Activated T-helper 1 cell treated with anti-CD3 and anti-CD28 coated beads, Interleukin-2, amount 50 U/mL, for 16 hours (primary cell): ENCODE results near the gene DCAF5.
"Not testable (repeated sequence)": the region's sequence is repeated elsewhere in the genome, so short reads cannot be mapped to it uniquely, and the experiment has no call there.

ENCODE experiments used
- DNase-seq, 2 donors: peaks; one replicate each; pipeline ENCODE4 v3.0.0-alpha.2; 2020; ENCODE audit warnings: low read depth in 1 of 2, low spot score in 1 of 2

The DCAF5 gene, protein sequence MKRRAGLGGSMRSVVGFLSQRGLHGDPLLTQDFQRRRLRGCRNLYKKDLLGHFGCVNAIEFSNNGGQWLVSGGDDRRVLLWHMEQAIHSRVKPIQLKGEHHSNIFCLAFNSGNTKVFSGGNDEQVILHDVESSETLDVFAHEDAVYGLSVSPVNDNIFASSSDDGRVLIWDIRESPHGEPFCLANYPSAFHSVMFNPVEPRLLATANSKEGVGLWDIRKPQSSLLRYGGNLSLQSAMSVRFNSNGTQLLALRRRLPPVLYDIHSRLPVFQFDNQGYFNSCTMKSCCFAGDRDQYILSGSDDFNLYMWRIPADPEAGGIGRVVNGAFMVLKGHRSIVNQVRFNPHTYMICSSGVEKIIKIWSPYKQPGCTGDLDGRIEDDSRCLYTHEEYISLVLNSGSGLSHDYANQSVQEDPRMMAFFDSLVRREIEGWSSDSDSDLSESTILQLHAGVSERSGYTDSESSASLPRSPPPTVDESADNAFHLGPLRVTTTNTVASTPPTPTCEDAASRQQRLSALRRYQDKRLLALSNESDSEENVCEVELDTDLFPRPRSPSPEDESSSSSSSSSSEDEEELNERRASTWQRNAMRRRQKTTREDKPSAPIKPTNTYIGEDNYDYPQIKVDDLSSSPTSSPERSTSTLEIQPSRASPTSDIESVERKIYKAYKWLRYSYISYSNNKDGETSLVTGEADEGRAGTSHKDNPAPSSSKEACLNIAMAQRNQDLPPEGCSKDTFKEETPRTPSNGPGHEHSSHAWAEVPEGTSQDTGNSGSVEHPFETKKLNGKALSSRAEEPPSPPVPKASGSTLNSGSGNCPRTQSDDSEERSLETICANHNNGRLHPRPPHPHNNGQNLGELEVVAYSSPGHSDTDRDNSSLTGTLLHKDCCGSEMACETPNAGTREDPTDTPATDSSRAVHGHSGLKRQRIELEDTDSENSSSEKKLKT

DNA sequence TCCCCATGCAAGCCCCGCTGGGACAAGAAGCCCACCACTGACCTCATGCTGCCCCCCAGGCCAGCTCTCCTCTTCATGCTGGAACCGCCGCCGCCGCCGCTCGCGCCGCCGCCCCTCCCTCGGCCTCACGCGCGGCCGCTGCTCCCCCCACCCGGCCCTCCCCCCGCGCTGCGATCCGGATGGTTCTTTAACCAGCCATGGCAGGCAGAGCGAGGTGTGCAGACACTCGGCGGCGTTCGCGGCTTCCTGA, at the start of gene DCAF5:
TSS of gene DCAF5 (minus strand) at position 218 of the 250 bp plus-strand sequence. CDS start at position 77, 141 bp downstream.
- peak; percentile 87 to 88 for DNase-seq

DNA sequence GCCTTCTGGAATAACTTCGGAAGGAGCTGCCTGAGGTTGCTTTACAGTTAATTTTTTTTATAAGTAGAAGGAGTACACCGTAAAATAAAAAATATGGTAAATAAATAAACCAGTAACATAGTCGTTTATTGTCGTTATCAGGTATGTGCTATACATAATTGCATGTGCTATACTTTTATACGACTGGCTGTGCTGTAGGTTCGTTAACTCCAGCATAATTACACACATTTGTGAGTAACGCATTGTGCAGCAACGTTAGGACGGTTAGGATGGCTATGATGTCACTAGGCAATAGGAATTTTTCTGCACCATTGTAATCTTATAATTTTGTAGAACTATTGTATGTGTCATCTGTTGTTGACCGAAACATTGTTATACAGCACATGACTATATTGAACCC, 46.9 kb upstream of the DCAF5 start:
- DNase-seq = no peak

DNA sequence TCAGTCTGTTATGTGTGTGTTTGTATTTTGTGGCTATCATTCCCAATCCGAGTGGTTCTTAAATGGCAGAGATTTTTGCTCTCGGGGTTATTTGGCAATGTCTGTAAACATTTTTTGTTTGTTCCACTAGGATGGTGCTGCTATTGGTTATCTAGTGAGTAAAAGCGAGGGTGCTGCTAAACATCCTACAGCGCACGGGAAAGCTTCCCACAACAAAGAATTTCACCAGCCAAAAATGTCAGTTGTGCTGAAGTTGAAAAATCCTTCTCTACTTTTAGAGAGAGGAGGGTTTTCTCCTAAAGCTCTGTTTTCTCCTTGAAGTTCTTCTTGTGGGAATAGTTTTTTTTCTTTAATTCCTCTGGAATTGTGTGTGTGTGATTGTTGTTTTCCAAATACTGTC, 40.8 kb upstream of the DCAF5 start:
- DNase-seq = no peak

DNA sequence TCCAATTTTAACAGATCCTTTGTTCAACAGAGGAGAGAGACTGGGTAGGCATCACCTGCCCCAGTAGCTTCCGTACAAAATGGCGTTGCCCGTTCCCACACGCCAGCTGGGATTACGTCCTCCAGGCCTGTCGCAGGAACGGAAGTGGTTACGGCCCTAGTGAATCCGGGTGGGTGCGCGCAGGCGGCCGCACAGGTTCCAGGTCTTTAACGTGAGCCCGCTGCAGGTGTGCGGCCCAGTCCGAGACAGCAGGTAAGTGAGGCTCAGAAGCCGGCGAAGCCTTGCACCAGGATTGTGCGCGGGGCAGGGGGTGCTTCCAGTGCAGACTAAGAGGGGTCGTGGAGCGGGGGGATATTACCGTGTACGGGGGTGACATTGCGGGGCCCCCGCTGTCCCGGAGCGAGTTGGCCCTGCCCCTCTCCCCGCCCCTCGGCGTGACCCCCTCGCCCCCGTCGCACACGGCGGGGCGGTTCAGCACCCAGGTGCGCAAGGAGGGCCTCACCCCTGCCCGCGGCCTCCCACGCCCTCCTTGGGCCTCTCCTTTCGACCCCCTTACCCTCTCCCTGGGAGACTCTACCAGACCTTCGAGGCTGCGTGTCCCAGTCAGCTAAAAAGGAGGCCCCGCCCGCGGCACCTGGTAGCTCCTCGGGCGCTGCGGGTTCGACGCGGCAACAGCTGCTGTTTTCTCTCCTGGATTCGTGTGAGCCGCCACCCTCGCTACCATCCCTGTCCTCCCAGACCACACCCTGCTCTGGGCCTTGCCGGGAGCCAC, 38.6 kb upstream of the DCAF5 start, which contains the start of gene EXD2:
TSS of gene EXD2 (plus strand) at position 159 of the 772 bp plus-strand sequence. CDS start 17,973 bp downstream, outside the sequence.
- peak; percentile 46 to 49 for DNase-seq

DNA sequence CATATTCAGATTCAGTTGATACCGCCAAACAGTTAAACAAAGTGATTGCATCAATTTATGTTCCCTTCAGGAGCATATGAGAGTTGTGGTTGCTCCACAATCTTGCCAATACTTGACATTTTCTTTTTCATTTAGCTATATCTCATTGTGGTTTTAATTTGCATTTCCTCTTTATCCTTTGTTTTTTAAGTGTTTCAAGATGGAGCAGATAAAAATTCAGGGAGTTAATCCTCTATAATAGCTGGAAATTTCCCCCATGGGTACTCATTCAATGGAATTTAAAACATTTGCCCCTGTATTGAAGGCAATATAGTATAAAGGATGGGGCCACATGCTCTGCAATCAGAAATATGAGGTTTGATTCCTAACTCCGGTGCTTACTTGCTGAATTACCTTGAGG, 37.3 kb upstream of the DCAF5 start:
- no peak for DNase-seq

DNA sequence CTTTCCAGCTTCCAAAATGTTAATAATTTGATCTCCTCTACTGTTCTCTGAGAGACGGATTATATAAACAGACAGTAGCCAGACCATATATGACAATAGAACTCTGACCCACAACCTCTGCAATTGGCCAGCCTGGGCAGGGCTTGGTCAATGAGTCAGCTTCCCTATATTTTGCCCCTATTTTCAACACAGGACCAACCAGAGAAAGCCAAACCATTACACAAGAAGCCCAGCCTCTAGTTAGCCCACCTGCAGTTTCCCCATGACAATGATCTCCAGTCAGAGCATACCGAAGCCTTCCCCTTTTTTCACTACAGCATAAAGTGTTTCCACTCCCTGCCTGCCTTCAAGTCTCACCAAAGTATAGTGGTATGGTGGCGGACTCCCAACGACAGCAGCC, 30.8 kb upstream of the DCAF5 start:
- DNase-seq = no peak

DNA sequence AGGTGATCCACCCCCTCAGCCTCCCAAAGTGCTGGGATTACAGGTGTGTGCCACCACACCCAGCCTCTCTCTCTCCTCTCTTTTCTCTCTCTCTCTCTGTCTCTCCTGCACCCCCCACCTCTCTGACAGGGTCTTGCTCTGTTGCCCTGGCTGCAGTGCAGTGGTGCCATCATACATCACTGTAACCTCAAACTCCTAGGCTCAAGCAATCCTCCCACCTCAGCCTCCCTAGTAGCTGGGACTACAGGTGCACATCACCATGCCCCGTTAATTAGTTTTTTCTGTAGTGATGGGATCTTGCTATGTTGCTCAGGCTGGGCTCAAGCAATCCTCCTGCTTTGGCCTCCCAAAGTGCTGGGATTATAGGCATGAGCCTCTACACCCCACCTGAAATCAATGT, 29.7 kb upstream of the DCAF5 start:
- DNase-seq = not testable (repeated sequence)

DNA sequence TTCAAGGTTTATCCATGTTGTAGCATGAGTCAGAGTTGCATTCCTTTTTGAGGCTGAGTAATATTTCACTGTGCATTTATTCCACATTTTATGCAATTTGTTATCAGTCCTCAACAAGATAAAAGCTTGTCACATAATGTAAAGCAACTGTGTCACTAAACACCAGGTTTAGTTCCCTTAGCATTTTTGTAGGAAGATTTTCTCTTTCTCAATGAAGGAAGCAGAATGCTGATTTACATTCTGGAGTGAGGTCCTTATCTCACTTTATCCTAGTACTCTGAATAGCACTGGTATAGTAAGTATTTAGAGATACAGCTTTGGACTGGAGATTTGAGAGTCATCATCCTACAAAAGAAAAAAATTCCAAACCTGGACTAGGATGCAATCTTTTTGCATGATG, 28.6 kb upstream of the DCAF5 start:
- no peak for DNase-seq

DNA sequence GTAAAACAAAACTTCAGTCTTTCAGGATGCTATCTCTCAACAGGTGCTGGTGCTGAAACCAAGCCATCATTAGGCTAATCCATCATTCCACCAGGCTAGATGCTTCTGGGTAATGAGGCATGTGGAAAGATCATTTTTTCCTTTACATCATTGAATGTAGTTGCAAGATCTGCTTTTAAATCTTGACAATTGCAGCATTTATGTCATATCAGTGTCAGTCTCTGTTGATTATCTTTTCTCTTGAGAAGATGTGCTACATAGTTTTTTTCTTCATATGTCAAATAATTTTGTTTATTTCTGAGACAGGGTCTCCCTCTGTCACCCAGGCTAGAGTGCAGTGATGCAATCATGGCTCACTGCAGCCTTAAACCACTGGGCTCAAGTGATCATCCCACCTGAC, 22.2 kb upstream of the DCAF5 start:
- DNase-seq = no peak

DNA sequence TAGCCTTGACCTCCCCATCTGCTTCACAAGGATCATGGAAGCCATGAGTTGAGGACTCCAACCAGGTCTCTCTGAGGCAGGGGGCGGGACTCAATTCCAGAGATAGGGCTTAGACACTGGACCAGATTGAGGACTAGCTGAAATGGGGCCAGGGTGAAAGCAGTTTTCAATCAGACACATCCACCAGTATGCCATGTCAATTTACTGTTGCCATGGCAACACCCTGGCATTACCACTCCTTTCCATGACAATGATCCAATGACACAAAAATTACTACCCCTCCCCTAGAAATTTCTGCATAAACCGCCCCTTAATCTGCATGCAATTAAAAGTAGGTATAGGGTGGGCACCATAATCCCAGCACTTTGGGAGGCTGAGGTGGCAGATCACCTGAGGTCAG, 18.6 kb upstream of the DCAF5 start:
- no peak for DNase-seq

DNA sequence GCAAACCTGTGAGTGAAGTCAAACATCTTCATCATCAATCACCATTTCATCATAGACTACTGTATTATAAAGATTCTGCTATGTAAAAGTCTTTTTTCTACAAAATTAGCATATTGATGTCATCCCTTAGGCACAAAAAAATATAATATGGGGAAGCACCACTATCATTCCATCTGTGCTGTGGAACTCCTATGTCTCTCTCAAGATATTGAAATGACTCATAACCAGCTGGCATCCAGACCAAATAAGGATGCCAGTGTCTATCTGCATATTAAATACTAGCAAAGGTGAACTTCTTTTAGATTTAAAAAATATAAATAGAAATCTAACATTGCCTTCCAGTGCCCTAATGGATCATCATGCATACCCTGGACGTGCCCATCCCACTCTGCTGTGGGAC, 17.9 kb upstream of the DCAF5 start:
- no peak for DNase-seq

DNA sequence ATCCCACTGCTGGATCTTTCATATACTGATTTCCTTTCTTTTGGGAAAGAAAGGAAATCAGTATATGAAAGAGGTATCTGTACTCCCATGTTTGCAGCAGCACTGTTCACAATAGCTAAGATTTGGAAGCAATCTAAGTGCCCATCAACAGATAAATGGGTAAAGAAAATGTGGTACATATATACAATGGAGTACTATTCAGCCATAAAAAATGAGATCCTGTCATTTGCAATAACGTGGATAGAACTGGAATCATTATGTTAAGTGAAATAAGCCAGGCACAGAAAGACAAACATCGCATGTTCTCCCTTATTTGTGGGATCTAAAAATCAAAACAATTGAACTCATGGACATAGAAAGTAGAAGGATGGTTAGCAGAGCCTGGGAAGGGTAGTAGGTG, 12.9 kb upstream of the DCAF5 start:
- not testable (repeated sequence) for DNase-seq

DNA sequence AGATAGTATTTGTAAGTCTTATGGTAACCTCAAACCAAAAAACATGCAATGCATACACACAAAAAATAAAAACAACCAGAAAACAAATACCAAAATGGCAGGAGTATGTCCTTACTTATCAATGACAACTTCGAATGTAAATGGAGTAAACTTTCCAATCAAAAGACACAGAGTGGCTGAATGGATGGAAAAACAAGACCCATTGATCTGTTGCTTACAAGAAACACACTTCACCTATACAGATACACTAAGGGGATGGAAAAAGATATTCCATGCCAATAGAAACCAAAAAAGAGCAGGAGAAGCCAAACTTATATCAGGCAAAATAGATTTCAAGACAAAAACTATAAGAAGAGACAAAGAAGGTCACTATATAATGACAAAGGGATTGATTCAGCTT, 8.7 kb upstream of the DCAF5 start:
- no peak for DNase-seq

DNA sequence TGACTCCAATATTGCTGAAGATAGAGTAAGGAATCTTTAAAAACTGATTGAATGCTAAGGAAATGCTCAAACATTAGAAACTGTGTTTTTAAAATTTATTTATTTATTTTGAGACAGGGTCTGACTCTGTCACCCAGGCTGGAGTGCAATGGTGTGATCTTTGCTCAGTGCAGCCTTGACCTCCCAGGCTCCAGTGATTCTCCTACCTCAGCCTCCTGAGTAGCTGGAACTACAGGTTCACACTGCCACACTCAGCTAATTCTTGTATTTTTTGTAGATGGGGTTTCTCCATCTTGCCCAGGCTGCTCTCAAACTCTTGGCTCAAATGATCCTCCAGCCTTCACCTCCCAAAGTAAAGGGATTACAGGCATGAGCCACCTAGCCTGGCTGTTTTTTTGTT, 3.3 kb upstream of the DCAF5 start:
- DNase-seq = no peak

DNA sequence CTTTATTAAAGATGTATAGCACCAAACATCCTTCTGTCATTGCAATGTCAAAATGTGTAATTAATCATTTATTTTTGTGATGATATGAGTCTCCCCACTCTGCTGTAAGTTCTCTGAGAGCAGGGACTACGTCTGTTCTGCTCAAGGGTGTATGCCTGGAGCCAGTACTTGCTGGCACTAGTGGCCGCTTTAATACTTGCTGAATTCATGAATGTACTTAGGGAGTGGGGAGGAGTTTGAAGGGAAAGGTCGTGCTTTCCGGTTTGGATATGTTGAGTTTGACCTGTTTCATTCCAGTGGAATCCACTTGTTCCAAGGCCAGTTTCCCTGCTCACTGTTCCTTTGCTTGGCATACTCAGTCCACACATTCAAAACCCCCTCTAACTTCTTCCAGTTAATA, 1.9 kb upstream of the DCAF5 start:
- no peak for DNase-seq

DNA sequence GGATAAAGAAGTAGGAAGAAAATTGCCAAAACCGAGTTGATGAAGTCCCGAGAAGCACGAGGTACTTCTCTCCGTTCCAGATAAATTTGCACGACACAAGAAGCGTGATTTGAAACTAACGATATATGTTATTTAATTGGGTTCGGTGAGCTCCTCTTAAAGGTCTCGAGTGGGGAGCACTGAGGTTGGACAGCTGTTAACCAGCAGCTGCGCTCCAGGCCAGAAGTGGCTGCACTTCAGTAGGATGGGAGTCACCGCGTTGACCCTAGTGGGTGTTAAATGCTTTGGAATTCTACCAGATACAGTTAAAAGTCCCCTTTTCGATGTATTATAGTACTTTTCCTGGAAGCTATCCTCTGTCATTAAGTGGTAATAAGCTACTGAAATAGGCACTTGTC, 953 bp upstream of the DCAF5 start:
- no peak for DNase-seq

DNA sequence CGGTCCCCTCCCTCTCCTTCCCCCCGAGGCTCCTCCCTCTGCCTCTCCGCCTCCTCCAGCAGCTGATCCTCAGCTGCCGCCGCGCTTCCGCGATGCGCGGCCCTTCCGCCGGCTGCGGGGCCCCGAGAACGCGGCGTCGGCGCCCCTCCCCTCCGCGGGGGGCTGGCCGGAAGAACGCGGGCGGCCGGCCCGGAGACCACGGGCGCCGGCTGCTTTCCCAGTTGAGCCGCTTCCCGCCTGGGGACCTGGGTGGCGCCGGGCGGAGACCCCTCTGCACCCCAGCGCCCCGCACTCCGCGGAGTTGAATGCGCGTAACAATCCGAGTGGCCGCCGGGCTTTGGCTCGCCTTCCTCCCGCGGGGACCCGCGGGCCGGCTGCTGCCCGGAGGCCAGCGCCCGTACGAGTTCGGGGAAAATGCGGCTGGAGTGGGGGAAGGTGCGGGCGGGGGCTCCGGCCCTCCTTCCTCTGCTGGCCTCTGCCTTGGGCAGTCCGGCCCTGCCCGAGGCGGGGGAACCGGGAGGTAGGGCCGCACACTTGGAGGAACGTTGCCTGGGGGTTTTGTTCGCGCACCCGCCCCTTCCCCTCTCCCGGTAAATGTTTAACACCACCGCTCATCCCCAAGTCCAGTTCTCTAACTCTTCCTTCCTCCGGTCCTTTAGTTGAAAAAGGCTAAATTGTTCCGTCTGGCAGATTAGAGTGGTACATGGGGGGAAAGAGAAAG, 393 bp upstream of the DCAF5 start:
- DNase-seq = no peak

DNA sequence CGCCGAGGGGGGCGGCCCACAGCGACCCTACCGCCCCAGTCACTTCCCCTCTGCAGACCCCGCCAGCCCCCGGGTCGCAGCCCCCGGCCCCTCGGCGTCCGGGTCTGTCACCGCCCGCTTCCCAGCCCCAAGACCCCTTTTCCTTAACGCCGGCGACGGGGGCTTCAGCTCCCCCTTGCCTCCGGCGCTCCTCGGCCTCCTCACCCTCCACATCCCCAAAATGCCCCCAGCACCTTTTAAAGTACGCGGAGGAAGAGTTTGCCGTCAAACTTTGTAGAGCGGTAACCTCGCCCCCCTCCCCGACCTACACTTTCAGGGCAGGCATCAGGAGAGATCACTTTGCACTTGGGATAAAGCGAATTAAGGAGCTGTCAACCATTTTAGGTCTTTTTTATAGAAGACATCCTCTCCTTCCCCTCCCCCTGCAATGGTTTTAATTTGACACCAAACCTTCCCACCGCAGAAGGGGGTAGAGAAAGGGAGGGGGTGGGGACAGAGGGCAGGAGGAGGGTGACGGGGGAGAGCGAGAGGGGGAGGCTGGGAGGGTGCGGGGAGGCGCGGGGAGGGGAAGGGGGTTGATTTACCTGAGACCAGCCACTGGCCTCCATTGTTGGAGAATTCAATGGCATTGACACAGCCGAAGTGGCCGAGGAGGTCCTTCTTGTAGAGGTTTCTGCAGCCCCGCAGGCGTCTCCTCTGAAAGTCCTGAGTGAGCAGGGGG, 578 bp downstream of the DCAF5 start:
- DNase-seq = no peak

DNA sequence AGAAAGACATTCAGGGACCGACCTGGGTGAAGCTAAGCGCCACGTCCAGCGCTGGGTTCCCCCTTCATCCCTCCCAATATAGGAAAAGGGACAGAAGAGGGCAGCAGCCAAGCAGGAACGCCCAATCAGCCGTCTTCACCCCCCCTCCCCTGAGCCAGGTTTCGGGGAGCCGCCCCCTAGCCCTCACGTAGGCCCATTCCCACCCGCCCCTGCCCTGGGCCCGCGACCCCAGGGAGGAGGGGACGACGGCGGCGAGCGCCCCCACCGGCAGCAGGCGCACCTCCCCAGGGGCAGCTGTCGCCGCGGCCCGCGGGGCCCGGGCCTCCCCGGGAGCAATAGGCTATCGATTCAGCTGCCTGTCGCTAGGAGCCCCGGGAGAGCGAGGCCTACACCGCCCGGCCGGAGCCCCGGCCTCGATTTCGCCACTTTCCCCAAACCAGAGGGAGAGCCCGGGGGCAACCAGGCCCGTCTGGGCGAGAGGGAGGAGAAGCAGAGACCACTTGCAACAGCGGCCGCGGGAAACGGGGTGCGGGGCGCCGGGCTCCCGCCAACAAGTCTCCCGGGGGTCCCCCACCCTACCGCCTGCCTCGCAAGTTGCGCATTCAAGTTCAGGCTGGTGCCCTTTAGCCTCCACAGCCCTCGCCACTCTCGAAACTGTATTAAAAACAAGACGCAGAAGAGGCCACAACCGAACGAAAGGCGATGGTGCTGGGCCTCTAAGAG, 1.3 kb downstream of the DCAF5 start:
- DNase-seq = peak; percentile 47 to 73
